ES-I3 (cell line): Measurements from ENCODE around the gene DOCK8.

Experiments
- H3K36me3 ChIP-seq: 2 replicates; pipeline ENCODE4 v1.6.1; 2013; ENCODE audit warnings: mild to moderate bottlenecking, low read length, control low read depth, moderate library complexity; ENCODE audit not compliant: insufficient read depth
- H3K4me1 ChIP-seq: 2 replicates; pipeline ENCODE4 v1.6.1; 2013; ENCODE audit warnings: mild to moderate bottlenecking, control low read depth, low read length; ENCODE audit not compliant: insufficient read depth
- H3K9ac ChIP-seq: 2 replicates; pipeline ENCODE4 v1.6.1; 2013; ENCODE audit warnings: low read depth, mild to moderate bottlenecking, low read length, moderate library complexity
- H3K9me3 ChIP-seq: 2 replicates; pipeline ENCODE4 v1.6.1; 2013; ENCODE audit warnings: mild to moderate bottlenecking, low read length, moderate library complexity; ENCODE audit not compliant: control insufficient read depth, insufficient read depth

DOCK8 gene

DNA sequence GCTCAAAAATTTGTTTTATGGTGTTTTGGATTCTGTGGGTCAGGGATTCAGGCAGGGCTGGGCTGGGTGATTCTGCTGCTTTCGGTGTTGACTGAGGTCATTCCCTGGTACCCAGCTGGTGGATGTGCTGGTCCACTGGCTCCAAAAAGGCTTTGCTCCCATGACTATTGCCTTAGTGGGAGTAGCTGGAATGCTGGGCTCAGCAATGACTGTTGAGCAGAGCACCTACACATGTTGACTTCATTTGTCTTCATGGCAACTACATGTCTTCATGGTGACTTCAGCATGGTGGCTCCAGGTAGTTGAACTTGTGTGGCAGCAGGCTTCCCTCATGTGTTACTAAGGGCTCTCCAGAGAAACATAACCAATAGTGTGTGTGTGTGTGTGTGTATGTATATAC, 297.2 kb downstream of the DOCK8 start:
- no peak overlapping the region for H3K9ac ChIP-seq
- no peaks in the 10 kb centered on the region for H3K4me1 ChIP-seq
- H3K9me3 ChIP-seq: no peaks in the 10 kb centered on the region
- H3K36me3 ChIP-seq: no peaks in the 10 kb centered on the region

DNA sequence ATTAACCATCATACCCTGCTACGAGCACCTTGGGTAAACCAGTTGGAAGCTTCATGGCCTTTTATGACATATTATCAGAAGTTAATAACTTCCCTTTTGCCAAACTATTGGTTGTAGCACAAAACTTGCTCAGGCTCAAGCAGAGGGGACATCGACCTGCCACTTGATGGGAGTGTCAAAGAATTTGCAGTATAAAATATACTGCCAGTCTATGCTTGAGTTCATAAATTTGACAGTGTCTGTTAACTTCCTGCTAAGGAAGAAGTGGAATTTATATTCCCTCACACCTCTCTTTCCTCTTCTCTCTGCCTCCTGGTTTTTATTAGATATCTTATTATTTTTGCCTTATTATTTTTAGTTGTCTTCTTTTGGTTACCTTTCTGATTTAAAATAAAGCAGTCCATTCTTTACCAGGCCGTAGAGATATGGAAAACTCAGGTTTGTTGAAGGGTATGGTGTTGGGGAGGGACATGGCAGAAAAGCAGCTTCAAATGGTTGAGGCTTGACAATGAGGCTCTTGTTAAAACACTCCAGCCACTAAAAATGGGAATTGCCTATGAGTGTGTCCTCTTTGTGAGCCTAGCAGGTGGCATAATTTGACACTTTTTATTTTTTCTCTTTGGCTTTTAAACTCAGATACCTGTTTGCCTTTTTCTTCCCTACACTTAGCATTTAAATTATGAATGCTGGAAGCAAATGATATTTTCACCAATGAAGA, 298.0 kb downstream of the DOCK8 start:
- Histone ChIP-seq H3K4me1 (no peaks in the 10 kb centered on the region), H3K9ac (no peak overlapping the region), H3K9me3 (no peaks in the 10 kb centered on the region), H3K36me3 (no peaks in the 10 kb centered on the region)
